Measurements from ENCODE around the gene POLL.

The POLL gene

GRCh38 chr10:101588879-101589278, 822 bp upstream of the POLL start:
- no peak for FAIRE-seq
- DNase-seq (ENCODE audit: insufficient read length, low spot score) = no peak
- no peak for TF ChIP-seq POLR2AphosphoS5 (IDR thresholded peaks at IDR 0.05; ENCODE audit: low read depth, low read length)
- no peak for TF ChIP-seq TAF1 (IDR thresholded peaks at IDR 0.05; ENCODE audit: low read depth, low read length)
- no peak for TF ChIP-seq POLR2A (IDR thresholded peaks at IDR 0.05; ENCODE audit: low read depth, low read length)
- no peak for TF ChIP-seq SPI1 (IDR thresholded peaks at IDR 0.05; ENCODE audit: low read depth, low read length)
- TF ChIP-seq PAX5 (IDR thresholded peaks at IDR 0.05; ENCODE audit: insufficient read depth, low read length, severe bottlenecking) = no peak
- no peak for TF ChIP-seq POU2F2 (IDR thresholded peaks at IDR 0.05; ENCODE audit: low read depth, low read length)

GRCh38 chr10:101585841-101586240, 2.2 kb downstream of the POLL start:
- no peak for FAIRE-seq
- TF ChIP-seq POLR2AphosphoS5 (IDR thresholded peaks at IDR 0.05; ENCODE audit: low read depth, low read length) (no peak), POU2F2 (IDR thresholded peaks at IDR 0.05; ENCODE audit: low read depth, low read length) (no peak)
- DNase-seq (ENCODE audit: insufficient read length, low spot score) = no peak

- no peak for FAIRE-seq
- TF ChIP-seq SPI1 (IDR thresholded peaks at IDR 0.05; ENCODE audit: low read depth, low read length) (no peak), TAF1 (IDR thresholded peaks at IDR 0.05; ENCODE audit: low read depth, low read length) (no peak), PAX5 (IDR thresholded peaks at IDR 0.05; ENCODE audit: insufficient read depth, low read length, severe bottlenecking) (no peak), POLR2AphosphoS5 (IDR thresholded peaks at IDR 0.05; ENCODE audit: low read depth, low read length) (no peak), POLR2A (IDR thresholded peaks at IDR 0.05; ENCODE audit: low read depth, low read length) (no peak), POU2F2 (IDR thresholded peaks at IDR 0.05; ENCODE audit: low read depth, low read length) (no peak)
- no peak for DNase-seq (ENCODE audit: insufficient read length, low spot score)
Observed at GRCh38 chr10:101580486-101581399, 7.3 kb downstream of the POLL start.

- no peak for FAIRE-seq
Observed at GRCh38 chr10:101579516-101579870, 8.6 kb downstream of the POLL start.

GRCh38 chr10:101578803-101579515, 9.1 kb downstream of the POLL start:
- TF ChIP-seq SPI1 (IDR thresholded peaks at IDR 0.05; ENCODE audit: low read depth, low read length) = no peak
- no peak for DNase-seq (ENCODE audit: insufficient read length, low spot score)
- FAIRE-seq = no peak

More at GRCh38 chr10:101579516-101579870, 8.6 kb downstream of the POLL start:
- no peak for DNase-seq (ENCODE audit: insufficient read length, low spot score)
- TF ChIP-seq SPI1 (IDR thresholded peaks at IDR 0.05; ENCODE audit: low read depth, low read length) = no peak
- TF ChIP-seq POU2F2 (IDR thresholded peaks at IDR 0.05; ENCODE audit: low read depth, low read length) = no peak
- TF ChIP-seq POLR2A (IDR thresholded peaks at IDR 0.05; ENCODE audit: low read depth, low read length) = no peak
- no peak for TF ChIP-seq POLR2AphosphoS5 (IDR thresholded peaks at IDR 0.05; ENCODE audit: low read depth, low read length)
- no peak for TF ChIP-seq PAX5 (IDR thresholded peaks at IDR 0.05; ENCODE audit: insufficient read depth, low read length, severe bottlenecking)
- TF ChIP-seq TAF1 (IDR thresholded peaks at IDR 0.05; ENCODE audit: low read depth, low read length) = no peak

- no peak for DNase-seq (ENCODE audit: insufficient read length, low spot score)
- TF ChIP-seq SPI1 (IDR thresholded peaks at IDR 0.05; ENCODE audit: low read depth, low read length) (no peak), PAX5 (IDR thresholded peaks at IDR 0.05; ENCODE audit: insufficient read depth, low read length, severe bottlenecking) (no peak), POLR2A (IDR thresholded peaks at IDR 0.05; ENCODE audit: low read depth, low read length) (no peak), TAF1 (IDR thresholded peaks at IDR 0.05; ENCODE audit: low read depth, low read length) (no peak), POLR2AphosphoS5 (IDR thresholded peaks at IDR 0.05; ENCODE audit: low read depth, low read length) (no peak)
- FAIRE-seq = no peak
Observed at GRCh38 chr10:101578192-101578591, 9.9 kb downstream of the POLL start.

GRCh38 chr10:101577121-101577871, 10.8 kb downstream of the POLL start:
- FAIRE-seq (no peak), DNase-seq (ENCODE audit: insufficient read length, low spot score) (no peak)
- TF ChIP-seq POLR2A (IDR thresholded peaks at IDR 0.05; ENCODE audit: low read depth, low read length) = no peak
- no peak for TF ChIP-seq POLR2AphosphoS5 (IDR thresholded peaks at IDR 0.05; ENCODE audit: low read depth, low read length)
- no peak for TF ChIP-seq POU2F2 (IDR thresholded peaks at IDR 0.05; ENCODE audit: low read depth, low read length)
- no peak for TF ChIP-seq TAF1 (IDR thresholded peaks at IDR 0.05; ENCODE audit: low read depth, low read length)
- no peak for TF ChIP-seq PAX5 (IDR thresholded peaks at IDR 0.05; ENCODE audit: insufficient read depth, low read length, severe bottlenecking)
- TF ChIP-seq SPI1 (IDR thresholded peaks at IDR 0.05; ENCODE audit: low read depth, low read length) = no peak

GRCh38 chr10:101576211-101576863, 11.7 kb downstream of the POLL start:
- FAIRE-seq = no peak
- DNase-seq (ENCODE audit: insufficient read length, low spot score) = no peak
- TF ChIP-seq TAF1 (IDR thresholded peaks at IDR 0.05; ENCODE audit: low read depth, low read length) (no peak), POLR2AphosphoS5 (IDR thresholded peaks at IDR 0.05; ENCODE audit: low read depth, low read length) (no peak), PAX5 (IDR thresholded peaks at IDR 0.05; ENCODE audit: insufficient read depth, low read length, severe bottlenecking) (no peak), POU2F2 (IDR thresholded peaks at IDR 0.05; ENCODE audit: low read depth, low read length) (no peak), POLR2A (IDR thresholded peaks at IDR 0.05; ENCODE audit: low read depth, low read length) (no peak), SPI1 (IDR thresholded peaks at IDR 0.05; ENCODE audit: low read depth, low read length) (no peak)

All from GM12891 (cell line).